ENCODE results near the gene RARG.
A peak's percentile ranks its signal among the peaks of the same experiment; 100 is the strongest.
"Not testable (repeated sequence)": the region's sequence is repeated elsewhere in the genome, so short reads cannot be mapped to it uniquely, and the experiment has no call there.

RARG gene

GRCh38 chr12:53208877-53209463 lies 23.0 kb downstream of the RARG start:
- DNase-seq (ENCODE audit: low read depth) = no peak

- no peak for DNase-seq (ENCODE audit: low read depth)
These were observed 23.6 kb downstream of the RARG start for GRCh38 chr12:53208435-53208834.

- no peak for DNase-seq (ENCODE audit: low read depth)
These were observed 25.0 kb downstream of the RARG start, which contains the start of gene ITGB7 for GRCh38 chr12:53207042-53207441. ITGB7 (minus strand) TSS chr12:53207251; CDS start chr12:53200443, 6,808 bp downstream.

- DNase-seq (ENCODE audit: low read depth) = peak; percentile 90
These were observed 26.1 kb downstream of the RARG start for GRCh38 chr12:53205747-53206419.

GRCh38 chr12:53204351-53204750 lies 27.7 kb downstream of the RARG start:
- DNase-seq (ENCODE audit: low read depth) = no peak

- DNase-seq (ENCODE audit: low read depth) = not testable (repeated sequence)
These were observed 29.7 kb downstream of the RARG start for GRCh38 chr12:53202316-53202715.

GRCh38 chr12:53201639-53202038 lies 30.4 kb downstream of the RARG start:
- no peak for DNase-seq (ENCODE audit: low read depth)

- peak; percentile 56 for DNase-seq (ENCODE audit: low read depth)
These were observed 30.9 kb downstream of the RARG start for GRCh38 chr12:53201177-53201541.

GRCh38 chr12:53200458-53201176 lies 31.4 kb downstream of the RARG start:
- DNase-seq (ENCODE audit: low read depth) = no peak

- DNase-seq (ENCODE audit: low read depth) = no peak
These were observed 31.9 kb downstream of the RARG start for GRCh38 chr12:53200107-53200457.

GRCh38 chr12:53199700-53200099 lies 32.3 kb downstream of the RARG start:
- no peak for DNase-seq (ENCODE audit: low read depth)

GRCh38 chr12:53198486-53199110 lies 33.4 kb downstream of the RARG start:
- DNase-seq (ENCODE audit: low read depth) = no peak

- DNase-seq (ENCODE audit: low read depth) = no peak
These were observed 34.9 kb downstream of the RARG start for GRCh38 chr12:53197011-53197640.

- DNase-seq (ENCODE audit: low read depth) = no peak
These were observed 35.5 kb downstream of the RARG start for GRCh38 chr12:53196486-53196885.

GRCh38 chr12:53195516-53196420 lies 36.2 kb downstream of the RARG start:
- DNase-seq (ENCODE audit: low read depth) = no peak

GRCh38 chr12:53194973-53195372 lies 37.0 kb downstream of the RARG start:
- no peak for DNase-seq (ENCODE audit: low read depth)

- DNase-seq (ENCODE audit: low read depth) = no peak
These were observed 37.9 kb downstream of the RARG start for GRCh38 chr12:53193985-53194716.

GRCh38 chr12:53193040-53193439 lies 39.0 kb downstream of the RARG start:
- DNase-seq (ENCODE audit: low read depth) = no peak

GRCh38 chr12:53192531-53193021 lies 39.4 kb downstream of the RARG start:
- no peak for DNase-seq (ENCODE audit: low read depth)

GRCh38 chr12:53191885-53192530 lies 40.0 kb downstream of the RARG start:
- no peak for DNase-seq (ENCODE audit: low read depth)

Data from EH (cell line).